ENCODE results near the gene PPP1R2.
"Not testable (repeated sequence)": the region's sequence is repeated elsewhere in the genome, so short reads cannot be mapped to it uniquely, and the experiment has no call there.

Gene PPP1R2

GRCh38 chr3:195542698-195543499, at the start of gene PPP1R2:
PPP1R2 (minus strand) TSS chr3:195543325; CDS start chr3:195543025, 300 bp downstream.
- Histone ChIP-seq H3K36me3 (ENCODE audit: control insufficient read depth in 2 of 2, insufficient read depth in 2 of 2, low read length in 2 of 2) (no peaks in the 10 kb centered on the region), H3K27me3 (ENCODE audit: control insufficient read depth in 2 of 2, insufficient read depth in 2 of 2, low read length in 2 of 2) (no peaks in the 10 kb centered on the region), H3K4me1 (ENCODE audit: control insufficient read depth in 2 of 2, insufficient read depth in 2 of 2, low read length in 2 of 2) (peaks cover 17 to 29% of the 10 kb centered on the region in 2 donors), H3K9me3 (ENCODE audit: control insufficient read depth in 2 of 2, low read length in 2 of 2) (no peaks in the 10 kb centered on the region), H3K4me3 (ENCODE audit: low read length in 2 of 2) (peak within 1 kb of the TSS; percentile 85 to 92), H3K9ac (ENCODE audit: low read depth in 1 of 2, low read length in 2 of 2) (peak within 1 kb of the TSS; percentile 93 to 99), H3K27ac (ENCODE audit: low read depth in 2 of 2, low read length in 2 of 2) (peak within 1 kb of the TSS; percentile 94)

GRCh38 chr3:195591852-195592251, 48.7 kb upstream of the PPP1R2 start:
- no peak overlapping the region for H3K27ac ChIP-seq (ENCODE audit: low read depth in 2 of 2, low read length in 2 of 2)

GRCh38 chr3:195591220-195591619, 48.1 kb upstream of the PPP1R2 start:
- Histone ChIP-seq H3K36me3 (ENCODE audit: control insufficient read depth in 2 of 2, insufficient read depth in 2 of 2, low read length in 2 of 2) (no peaks in the 10 kb centered on the region), H3K9ac (ENCODE audit: low read depth in 1 of 2, low read length in 2 of 2) (no peak overlapping the region), H3K4me1 (ENCODE audit: control insufficient read depth in 2 of 2, insufficient read depth in 2 of 2, low read length in 2 of 2) (peaks cover 0 to 3% of the 10 kb centered on the region in 2 donors), H3K9me3 (ENCODE audit: control insufficient read depth in 2 of 2, low read length in 2 of 2) (no peaks in the 10 kb centered on the region), H3K27ac (ENCODE audit: low read depth in 2 of 2, low read length in 2 of 2) (no peak overlapping the region), H3K4me3 (ENCODE audit: low read length in 2 of 2) (no peak overlapping the region), H3K27me3 (ENCODE audit: control insufficient read depth in 2 of 2, insufficient read depth in 2 of 2, low read length in 2 of 2) (no peaks in the 10 kb centered on the region)

More at GRCh38 chr3:195591852-195592251, 48.7 kb upstream of the PPP1R2 start:
- Histone ChIP-seq H3K4me1 (ENCODE audit: control insufficient read depth in 2 of 2, insufficient read depth in 2 of 2, low read length in 2 of 2) (peaks cover 0 to 3% of the 10 kb centered on the region in 2 donors), H3K4me3 (ENCODE audit: low read length in 2 of 2) (no peak overlapping the region), H3K36me3 (ENCODE audit: control insufficient read depth in 2 of 2, insufficient read depth in 2 of 2, low read length in 2 of 2) (no peaks in the 10 kb centered on the region), H3K9ac (ENCODE audit: low read depth in 1 of 2, low read length in 2 of 2) (no peak overlapping the region), H3K27me3 (ENCODE audit: control insufficient read depth in 2 of 2, insufficient read depth in 2 of 2, low read length in 2 of 2) (no peaks in the 10 kb centered on the region), H3K9me3 (ENCODE audit: control insufficient read depth in 2 of 2, low read length in 2 of 2) (no peaks in the 10 kb centered on the region)

- not testable (repeated sequence) for H3K27ac ChIP-seq (ENCODE audit: low read depth in 2 of 2, low read length in 2 of 2)
Observed at GRCh38 chr3:195590381-195590780, 47.3 kb upstream of the PPP1R2 start.

GRCh38 chr3:195589796-195590195, 46.7 kb upstream of the PPP1R2 start:
- H3K9ac ChIP-seq (ENCODE audit: low read depth in 1 of 2, low read length in 2 of 2); H3K27me3 ChIP-seq (ENCODE audit: control insufficient read depth in 2 of 2, insufficient read depth in 2 of 2, low read length in 2 of 2); H3K9me3 ChIP-seq (ENCODE audit: control insufficient read depth in 2 of 2, low read length in 2 of 2); H3K36me3 ChIP-seq (ENCODE audit: control insufficient read depth in 2 of 2, insufficient read depth in 2 of 2, low read length in 2 of 2); H3K27ac ChIP-seq (ENCODE audit: low read depth in 2 of 2, low read length in 2 of 2); H3K4me3 ChIP-seq (ENCODE audit: low read length in 2 of 2); H3K4me1 ChIP-seq (ENCODE audit: control insufficient read depth in 2 of 2, insufficient read depth in 2 of 2, low read length in 2 of 2): not testable (repeated sequence)

More at GRCh38 chr3:195590381-195590780, 47.3 kb upstream of the PPP1R2 start:
- H3K36me3 ChIP-seq (ENCODE audit: control insufficient read depth in 2 of 2, insufficient read depth in 2 of 2, low read length in 2 of 2); H3K27me3 ChIP-seq (ENCODE audit: control insufficient read depth in 2 of 2, insufficient read depth in 2 of 2, low read length in 2 of 2); H3K4me3 ChIP-seq (ENCODE audit: low read length in 2 of 2); H3K9ac ChIP-seq (ENCODE audit: low read depth in 1 of 2, low read length in 2 of 2); H3K4me1 ChIP-seq (ENCODE audit: control insufficient read depth in 2 of 2, insufficient read depth in 2 of 2, low read length in 2 of 2); H3K9me3 ChIP-seq (ENCODE audit: control insufficient read depth in 2 of 2, low read length in 2 of 2): not testable (repeated sequence)

GRCh38 chr3:195587824-195588223, 44.7 kb upstream of the PPP1R2 start:
- Histone ChIP-seq H3K27me3 (ENCODE audit: control insufficient read depth in 2 of 2, insufficient read depth in 2 of 2, low read length in 2 of 2) (no peaks in the 10 kb centered on the region), H3K4me3 (ENCODE audit: low read length in 2 of 2) (no peak overlapping the region), H3K36me3 (ENCODE audit: control insufficient read depth in 2 of 2, insufficient read depth in 2 of 2, low read length in 2 of 2) (no peaks in the 10 kb centered on the region), H3K9ac (ENCODE audit: low read depth in 1 of 2, low read length in 2 of 2) (no peak overlapping the region), H3K9me3 (ENCODE audit: control insufficient read depth in 2 of 2, low read length in 2 of 2) (no peaks in the 10 kb centered on the region), H3K4me1 (ENCODE audit: control insufficient read depth in 2 of 2, insufficient read depth in 2 of 2, low read length in 2 of 2) (peaks cover 0 to 7% of the 10 kb centered on the region in 2 donors), H3K27ac (ENCODE audit: low read depth in 2 of 2, low read length in 2 of 2) (no peak overlapping the region)

- no peaks in the 10 kb centered on the region for H3K27me3 ChIP-seq (ENCODE audit: control insufficient read depth in 2 of 2, insufficient read depth in 2 of 2, low read length in 2 of 2)
- no peak overlapping the region for H3K9ac ChIP-seq (ENCODE audit: low read depth in 1 of 2, low read length in 2 of 2)
- H3K9me3 ChIP-seq (ENCODE audit: control insufficient read depth in 2 of 2, low read length in 2 of 2): no peaks in the 10 kb centered on the region
- H3K4me1 ChIP-seq (ENCODE audit: control insufficient read depth in 2 of 2, insufficient read depth in 2 of 2, low read length in 2 of 2): peaks cover 0 to 7% of the 10 kb centered on the region in 2 donors
- H3K4me3 ChIP-seq (ENCODE audit: low read length in 2 of 2): no peak overlapping the region
- no peak overlapping the region for H3K27ac ChIP-seq (ENCODE audit: low read depth in 2 of 2, low read length in 2 of 2)
- no peaks in the 10 kb centered on the region for H3K36me3 ChIP-seq (ENCODE audit: control insufficient read depth in 2 of 2, insufficient read depth in 2 of 2, low read length in 2 of 2)
Observed at GRCh38 chr3:195587406-195587805, 44.3 kb upstream of the PPP1R2 start.

- no peaks in the 10 kb centered on the region for H3K27me3 ChIP-seq (ENCODE audit: control insufficient read depth in 2 of 2, insufficient read depth in 2 of 2, low read length in 2 of 2)
- H3K9ac ChIP-seq (ENCODE audit: low read depth in 1 of 2, low read length in 2 of 2): no peak overlapping the region
- H3K36me3 ChIP-seq (ENCODE audit: control insufficient read depth in 2 of 2, insufficient read depth in 2 of 2, low read length in 2 of 2): no peaks in the 10 kb centered on the region
- H3K4me3 ChIP-seq (ENCODE audit: low read length in 2 of 2): no peak overlapping the region
- no peak overlapping the region for H3K27ac ChIP-seq (ENCODE audit: low read depth in 2 of 2, low read length in 2 of 2)
- no peaks in the 10 kb centered on the region for H3K9me3 ChIP-seq (ENCODE audit: control insufficient read depth in 2 of 2, low read length in 2 of 2)
- peaks cover 0 to 7% of the 10 kb centered on the region in 2 donors for H3K4me1 ChIP-seq (ENCODE audit: control insufficient read depth in 2 of 2, insufficient read depth in 2 of 2, low read length in 2 of 2)
Observed at GRCh38 chr3:195584543-195584870, 41.4 kb upstream of the PPP1R2 start.

GRCh38 chr3:195583831-195584542, 40.9 kb upstream of the PPP1R2 start, which contains the start of gene APOD:
APOD (minus strand) TSS chr3:195583940; CDS start chr3:195579461, 4,479 bp downstream.
- Histone ChIP-seq H3K9me3 (ENCODE audit: control insufficient read depth in 2 of 2, low read length in 2 of 2) (no peaks in the 10 kb centered on the region), H3K9ac (ENCODE audit: low read depth in 1 of 2, low read length in 2 of 2) (no peak within 1 kb of the TSS), H3K4me1 (ENCODE audit: control insufficient read depth in 2 of 2, insufficient read depth in 2 of 2, low read length in 2 of 2) (peaks cover 0 to 7% of the 10 kb centered on the region in 2 donors), H3K27me3 (ENCODE audit: control insufficient read depth in 2 of 2, insufficient read depth in 2 of 2, low read length in 2 of 2) (no peaks in the 10 kb centered on the region), H3K36me3 (ENCODE audit: control insufficient read depth in 2 of 2, insufficient read depth in 2 of 2, low read length in 2 of 2) (no peaks in the 10 kb centered on the region), H3K27ac (ENCODE audit: low read depth in 2 of 2, low read length in 2 of 2) (peak within 1 kb of the TSS in 1 of 2 donors; percentile 11), H3K4me3 (ENCODE audit: low read length in 2 of 2) (no peak within 1 kb of the TSS)

GRCh38 chr3:195582947-195583346, 39.8 kb upstream of the PPP1R2 start:
- Histone ChIP-seq H3K4me3 (ENCODE audit: low read length in 2 of 2) (no peak overlapping the region), H3K27me3 (ENCODE audit: control insufficient read depth in 2 of 2, insufficient read depth in 2 of 2, low read length in 2 of 2) (no peaks in the 10 kb centered on the region), H3K4me1 (ENCODE audit: control insufficient read depth in 2 of 2, insufficient read depth in 2 of 2, low read length in 2 of 2) (peaks cover 0 to 7% of the 10 kb centered on the region in 2 donors), H3K27ac (ENCODE audit: low read depth in 2 of 2, low read length in 2 of 2) (no peak overlapping the region), H3K9me3 (ENCODE audit: control insufficient read depth in 2 of 2, low read length in 2 of 2) (no peaks in the 10 kb centered on the region), H3K36me3 (ENCODE audit: control insufficient read depth in 2 of 2, insufficient read depth in 2 of 2, low read length in 2 of 2) (no peaks in the 10 kb centered on the region), H3K9ac (ENCODE audit: low read depth in 1 of 2, low read length in 2 of 2) (no peak overlapping the region)

Measured in mucosa of rectum (tissue), 2 donors.